H54 (cell line): ENCODE results near the gene RPP25.

ENCODE experiments used
- DNase-seq: peaks from one replicate; pipeline ENCODE4 v3.0.0; 2011; ENCODE audit warnings: low spot score, mixed read lengths; ENCODE audit not compliant: insufficient read length
- FAIRE-seq: peaks from 3 replicates; lab custom pipeline; 2011; peaks lifted over from hg19 to GRCh38; lab: Jason Lieb, UNC
- POLR2A ChIP-seq: IDR thresholded peaks from 2 replicates; pipeline ENCODE4 v1.6.1; 2011; ENCODE audit warnings: low read depth, mild to moderate bottlenecking, low read length

Gene RPP25

DNA sequence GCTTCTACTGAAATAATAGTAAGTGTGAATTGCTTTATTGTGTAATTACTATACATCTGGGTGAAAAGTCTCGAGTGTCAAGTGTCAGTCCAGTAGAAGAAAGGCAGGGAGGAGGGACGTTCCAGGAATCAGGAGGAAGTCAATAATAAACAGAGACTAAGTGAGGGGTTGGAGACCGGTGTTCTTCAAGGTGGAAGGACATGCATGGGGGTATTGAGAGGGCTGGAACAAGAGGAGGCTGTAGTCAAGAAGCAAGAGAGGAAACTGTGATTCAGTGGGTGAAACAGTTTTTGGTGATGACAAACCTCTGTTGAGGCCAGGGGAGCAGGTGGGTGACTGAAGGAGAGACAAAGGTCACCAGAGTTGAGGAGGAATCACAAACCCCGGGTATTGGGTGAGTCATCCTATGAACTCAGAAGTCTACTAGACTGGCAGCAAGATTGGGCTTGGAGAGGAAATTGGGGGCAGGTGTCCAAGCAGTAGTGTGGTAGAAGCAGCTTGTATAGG, 27.2 kb upstream of the RPP25 start:
- no peak for TF ChIP-seq POLR2A
- DNase-seq, result no peak
- FAIRE-seq, result no peak

DNA sequence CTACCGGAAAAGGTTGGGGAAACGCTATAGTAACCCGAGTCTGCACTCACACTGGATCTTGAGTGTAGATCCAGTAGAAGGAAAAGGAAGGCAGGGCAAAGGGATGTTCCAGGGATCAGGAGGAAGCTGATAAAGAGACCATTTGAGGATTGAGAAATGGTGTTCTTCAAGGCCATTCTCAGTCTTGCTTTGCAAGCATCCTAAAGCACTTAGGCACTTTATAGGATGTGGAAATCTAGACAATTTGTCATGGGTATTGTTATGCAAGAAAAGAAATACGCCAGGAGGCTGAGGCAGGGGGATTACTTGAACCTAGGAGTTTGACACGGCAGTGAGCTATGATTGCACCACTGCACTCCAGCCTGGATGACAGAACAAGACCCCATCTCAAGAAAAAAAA, 25.6 kb upstream of the RPP25 start:
- TF ChIP-seq POLR2A, result no peak
- FAIRE-seq (no peak), DNase-seq (no peak)

DNA sequence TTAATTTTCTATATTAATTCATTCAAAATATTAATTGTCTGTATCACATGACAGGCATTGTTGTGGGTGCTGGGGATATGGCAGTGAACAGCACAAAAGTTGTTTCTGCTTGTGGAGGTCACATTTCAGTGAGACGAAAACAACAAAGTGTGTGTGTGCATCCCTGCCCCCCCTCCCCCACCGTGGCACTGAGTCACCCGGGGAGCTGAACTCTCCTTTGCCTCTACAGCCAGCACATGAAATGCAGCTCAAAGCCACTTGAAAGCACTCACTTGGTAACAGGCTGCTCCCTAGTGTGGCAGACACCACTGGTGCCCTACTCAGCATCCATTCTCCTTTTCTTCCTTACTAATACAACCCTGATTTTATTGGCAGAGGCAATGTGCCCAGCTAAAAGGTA, 21.9 kb upstream of the RPP25 start:
- FAIRE-seq (no peak), DNase-seq (no peak)
- TF ChIP-seq POLR2A, result no peak

DNA sequence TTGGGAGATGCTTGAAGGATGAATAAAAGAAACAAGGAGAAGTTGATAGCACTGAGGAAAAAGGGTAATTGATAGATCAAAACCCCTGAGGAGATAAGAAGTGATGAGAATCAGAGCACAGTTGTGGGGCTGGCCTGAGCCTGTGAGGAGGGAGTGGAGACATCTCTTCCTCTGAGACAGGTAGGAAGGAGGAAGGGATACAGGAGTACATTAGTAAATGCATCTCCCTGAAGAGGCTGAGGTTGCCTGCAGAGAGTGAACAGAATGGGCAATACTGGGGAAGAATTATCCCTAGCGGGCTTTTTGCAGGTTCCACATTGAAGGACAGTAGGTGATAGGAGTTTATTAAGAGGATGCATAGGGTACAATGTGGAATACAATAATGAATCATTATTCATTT, 21.5 kb upstream of the RPP25 start:
- no peak for DNase-seq
- no peak for FAIRE-seq
- TF ChIP-seq POLR2A, result no peak

DNA sequence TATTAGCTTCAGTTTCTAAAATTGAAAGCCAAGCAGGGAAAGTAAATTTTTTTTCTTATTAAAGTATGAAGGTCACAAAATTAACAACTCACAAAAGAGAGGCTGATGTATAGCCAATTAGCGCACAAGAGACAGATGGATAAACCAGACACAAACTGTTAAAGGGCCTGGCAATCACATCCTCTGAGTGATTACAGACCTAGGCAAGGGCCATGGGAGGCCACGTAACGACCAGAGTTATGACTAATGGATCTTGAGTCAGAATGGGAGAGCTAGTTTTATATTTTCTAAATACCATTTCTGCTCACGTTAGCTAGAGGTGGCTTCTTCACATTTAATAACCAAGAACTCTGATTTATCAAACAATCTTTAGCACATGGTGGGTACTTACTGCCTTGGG, 21.0 kb upstream of the RPP25 start:
- DNase-seq, result no peak
- no peak for FAIRE-seq
- no peak for TF ChIP-seq POLR2A

DNA sequence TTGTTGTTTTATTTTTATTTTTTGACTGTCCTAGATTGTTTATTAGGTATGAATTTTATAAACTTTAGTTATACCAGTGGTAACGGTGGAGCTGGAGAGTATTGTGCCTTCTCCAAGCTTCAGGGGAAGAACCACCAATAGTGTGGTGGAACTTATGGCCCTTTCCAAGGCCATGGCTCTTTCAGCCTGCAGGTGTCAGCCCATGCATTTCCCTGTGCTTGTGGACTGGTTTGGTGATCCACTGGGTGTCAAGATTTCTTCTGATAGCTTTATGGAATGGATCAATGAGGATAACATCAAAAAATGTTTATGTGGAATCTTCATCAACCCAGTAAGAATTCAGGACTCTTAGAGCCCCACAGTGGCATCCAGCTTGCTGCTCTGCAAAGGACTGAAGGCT, 19.6 kb upstream of the RPP25 start:
- TF ChIP-seq POLR2A, result no peak
- no peak for FAIRE-seq
- no peak for DNase-seq

DNA sequence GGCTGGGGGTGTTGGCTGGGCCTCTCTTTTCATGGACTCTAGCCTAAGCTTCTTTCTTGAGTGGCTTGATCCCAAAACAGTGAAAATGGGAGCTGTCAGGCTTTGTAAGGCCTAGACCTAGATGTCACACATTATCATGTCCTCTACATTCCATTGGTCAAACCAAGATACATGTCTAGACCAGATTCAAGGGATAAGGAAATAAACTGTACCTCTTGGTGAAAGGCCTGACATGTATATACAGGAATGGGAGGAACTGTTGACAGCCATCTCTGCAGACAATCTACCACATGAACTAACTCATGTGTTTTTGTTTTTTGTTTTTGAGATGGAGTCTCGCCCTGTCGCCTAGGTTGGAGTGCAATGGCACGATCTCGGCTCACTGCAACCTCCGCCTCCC, 11.1 kb upstream of the RPP25 start:
- DNase-seq (no peak), FAIRE-seq (no peak)
- no peak for TF ChIP-seq POLR2A

DNA sequence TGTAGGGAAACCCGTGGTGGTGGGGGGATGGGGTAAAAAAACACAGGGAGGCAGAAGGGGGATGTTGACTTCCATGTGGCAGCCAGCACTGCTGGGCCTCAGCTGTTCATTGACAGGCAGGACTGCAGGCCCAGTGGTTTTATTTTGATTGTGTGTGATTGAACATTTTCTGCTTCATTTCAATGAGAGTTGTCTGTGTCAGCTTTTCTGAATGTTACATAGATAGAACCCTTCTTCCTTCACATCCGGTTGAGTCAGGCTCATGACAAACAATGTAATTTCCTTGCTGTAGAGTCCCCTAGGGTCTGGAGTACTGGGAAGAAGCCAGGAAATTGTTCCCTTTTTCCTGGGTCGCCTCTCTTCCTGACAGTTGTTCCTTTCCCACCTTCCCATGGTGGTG, 8.2 kb upstream of the RPP25 start:
- FAIRE-seq (no peak), DNase-seq (no peak)
- no peak for TF ChIP-seq POLR2A

DNA sequence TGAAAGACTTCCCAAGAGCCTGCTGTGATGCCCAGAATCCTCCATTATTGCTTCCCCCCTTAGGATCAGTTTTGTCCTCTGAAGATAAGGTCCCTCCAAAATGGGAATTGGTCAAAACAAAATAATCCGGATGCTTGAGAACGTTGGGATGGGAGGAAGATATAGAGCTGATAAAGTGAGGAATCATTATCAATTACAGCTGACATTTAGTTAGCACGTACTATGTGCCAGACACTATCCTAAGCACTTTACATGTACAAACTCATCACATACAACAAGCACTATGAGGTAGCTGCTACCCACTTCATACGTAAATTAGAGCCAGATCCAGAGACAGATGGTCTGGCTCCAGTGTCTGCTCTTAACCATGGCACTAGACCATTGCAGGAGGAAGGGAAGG, 6.6 kb upstream of the RPP25 start:
- no peak for TF ChIP-seq POLR2A
- FAIRE-seq, result no peak
- DNase-seq, result no peak

DNA sequence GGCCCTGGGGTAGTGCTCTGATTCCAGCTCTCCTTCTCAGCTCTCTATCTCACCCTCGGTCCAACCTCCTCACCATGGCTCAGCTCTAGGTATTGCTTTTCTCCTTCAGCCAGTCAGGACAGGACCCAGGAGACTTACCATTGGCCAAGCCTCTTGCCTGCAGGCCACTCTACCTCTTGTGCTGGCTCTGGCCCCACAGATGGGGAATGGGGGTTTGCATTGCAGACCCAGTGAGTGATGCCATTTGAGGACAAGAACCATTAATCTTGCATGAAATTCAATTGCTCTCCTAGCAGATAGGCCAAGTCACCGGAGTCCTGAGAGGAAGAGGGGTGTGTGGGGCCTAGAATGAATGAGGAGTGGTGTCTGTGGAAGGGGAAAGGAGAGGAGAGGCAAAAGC, 6.1 kb upstream of the RPP25 start:
- no peak for DNase-seq
- TF ChIP-seq POLR2A, result no peak
- FAIRE-seq, result no peak

DNA sequence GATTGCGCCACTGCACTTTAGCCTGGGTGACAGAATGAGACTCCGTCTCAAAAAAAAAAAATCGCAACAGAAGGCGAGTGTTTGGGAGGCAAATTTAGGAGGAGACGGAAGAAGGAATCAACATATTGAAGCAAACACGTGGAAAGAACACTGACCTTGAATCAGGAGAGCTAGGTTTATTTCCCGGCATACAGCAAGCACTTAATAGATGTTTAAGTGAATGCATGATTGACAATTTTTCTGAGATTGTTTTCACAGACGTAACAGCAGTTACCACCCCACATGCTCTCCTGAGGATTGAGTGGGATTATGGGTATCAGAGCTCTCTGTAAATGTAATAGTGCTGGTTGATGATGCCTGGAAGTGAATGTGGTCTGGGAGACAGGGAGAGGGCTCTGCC, 5.6 kb upstream of the RPP25 start:
- FAIRE-seq (no peak), DNase-seq (no peak)
- TF ChIP-seq POLR2A, result no peak

DNA sequence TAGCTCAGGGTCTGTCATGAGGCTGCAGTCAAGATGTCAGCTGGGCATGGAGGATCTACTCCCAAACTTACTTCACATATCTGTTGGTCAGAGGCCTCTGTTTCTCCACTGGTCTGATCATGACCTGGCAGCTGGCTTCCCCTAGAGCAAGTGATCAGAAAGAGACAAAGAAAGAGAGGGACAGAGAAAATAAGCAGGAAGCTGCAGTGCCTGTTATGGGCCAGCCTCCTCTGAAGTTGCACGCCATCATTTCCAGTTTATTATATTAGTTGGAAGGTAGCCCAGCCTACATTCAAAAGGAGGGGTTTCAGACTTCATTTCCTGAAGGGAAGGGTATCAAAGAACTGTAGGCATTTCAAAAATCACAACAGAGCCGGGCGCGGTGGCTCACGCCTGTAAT, 5.0 kb upstream of the RPP25 start:
- TF ChIP-seq POLR2A, result no peak
- DNase-seq (no peak), FAIRE-seq (no peak)

DNA sequence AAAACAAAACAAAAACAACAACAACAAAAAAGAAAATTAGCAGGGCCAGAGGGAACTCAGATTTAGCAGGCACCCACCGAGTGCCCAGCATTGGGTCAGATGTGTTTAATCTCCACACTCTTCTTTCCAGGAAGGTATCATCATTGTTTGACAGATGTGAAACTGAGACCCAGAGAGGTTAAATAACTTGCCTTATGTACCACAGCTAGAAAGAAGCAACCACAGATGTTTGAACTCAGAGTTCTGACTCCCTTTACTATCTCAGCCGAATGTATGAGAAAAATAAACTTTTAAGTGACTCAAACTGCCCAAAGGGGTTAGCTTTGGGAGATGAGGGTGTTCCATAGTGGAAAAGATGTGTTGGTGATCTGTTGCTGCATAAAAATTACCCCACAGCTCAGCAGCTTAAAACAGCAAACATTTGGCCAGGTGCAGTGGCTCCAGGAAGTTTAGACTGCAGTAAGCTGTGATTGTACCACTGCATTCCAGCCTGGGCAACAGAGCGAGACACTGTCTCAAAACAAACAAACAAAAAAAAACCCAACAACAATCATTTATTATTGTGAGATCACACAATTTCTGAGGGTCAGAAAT, 4.5 kb upstream of the RPP25 start:
- DNase-seq (no peak), FAIRE-seq (no peak)
- no peak for TF ChIP-seq POLR2A

DNA sequence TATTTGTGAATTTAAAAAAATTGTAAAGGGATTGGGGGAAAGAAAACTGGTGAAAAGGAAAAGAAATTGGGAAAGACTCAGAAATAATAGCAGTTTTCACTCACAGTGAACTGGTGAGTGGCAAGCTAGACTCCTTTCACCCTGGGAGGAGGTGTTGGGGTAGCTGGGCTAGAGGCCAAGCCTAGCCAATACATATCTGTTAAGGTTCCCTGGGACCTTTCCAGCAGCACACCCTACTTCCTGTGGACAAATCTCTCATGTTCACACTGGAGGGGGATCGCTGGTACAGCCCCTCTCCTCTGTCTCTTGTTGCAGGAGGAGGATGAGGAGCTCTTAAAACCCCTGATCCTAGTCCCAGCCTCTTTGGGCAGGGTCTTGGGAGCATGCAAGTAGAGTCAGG, 3.7 kb upstream of the RPP25 start:
- FAIRE-seq, result no peak
- TF ChIP-seq POLR2A, result no peak
- no peak for DNase-seq

DNA sequence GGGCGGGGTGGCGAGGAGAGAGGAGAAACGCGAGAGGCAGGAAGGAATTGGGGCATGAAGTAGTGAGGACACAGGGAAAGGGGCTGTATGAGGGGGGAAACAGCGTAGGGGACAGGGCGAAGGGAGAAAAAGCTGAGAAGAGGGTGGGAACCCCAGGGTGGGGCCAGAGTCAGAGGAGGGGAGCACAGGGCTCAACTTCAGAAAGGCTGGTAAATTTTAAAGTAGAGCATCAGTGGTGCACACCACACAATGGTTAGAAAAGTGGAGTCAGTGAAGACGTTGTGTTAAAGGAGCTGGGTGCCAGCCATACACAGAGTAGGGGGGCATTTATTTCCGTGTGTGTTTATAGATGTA, 3.0 kb upstream of the RPP25 start:
- no peak for TF ChIP-seq POLR2A
- DNase-seq (no peak), FAIRE-seq (no peak)

DNA sequence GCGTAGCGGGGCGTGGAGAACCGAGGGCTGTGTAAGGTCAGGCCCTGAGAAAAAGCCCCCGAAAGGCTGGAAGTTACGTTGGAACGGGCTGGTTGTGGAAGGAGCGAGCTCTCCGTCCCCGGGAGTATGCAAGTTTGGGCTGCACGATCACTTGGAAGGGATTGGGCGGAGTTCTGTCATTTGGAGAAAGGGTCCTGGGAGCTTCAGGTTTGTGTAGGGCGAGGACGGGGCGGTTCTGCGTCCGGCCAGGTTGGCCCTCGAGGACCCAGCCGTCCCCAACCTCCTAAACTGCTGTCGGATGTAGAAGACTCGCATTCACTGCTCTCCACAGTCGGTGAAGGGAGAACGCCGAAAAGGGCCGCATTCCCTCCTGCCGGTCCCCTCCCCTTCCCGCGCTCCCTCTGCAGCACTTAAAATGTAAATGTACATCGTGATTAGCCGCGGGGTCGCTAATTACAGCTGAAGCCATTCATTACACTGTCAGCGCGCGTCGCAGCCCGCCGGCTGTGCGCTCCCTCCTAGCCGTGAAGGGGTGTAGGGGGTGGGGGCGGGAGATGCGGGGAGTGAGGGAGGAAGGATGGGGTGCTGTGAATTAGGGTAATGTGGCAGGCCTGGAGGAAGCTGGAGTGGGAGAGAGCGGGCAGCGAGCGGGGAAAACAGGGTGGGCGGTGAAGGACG, 2.5 kb upstream of the RPP25 start:
- no peak for TF ChIP-seq POLR2A
- FAIRE-seq, result no peak
- no peak for DNase-seq
